ENCODE measurements around the gene CACNG6.

DNA sequence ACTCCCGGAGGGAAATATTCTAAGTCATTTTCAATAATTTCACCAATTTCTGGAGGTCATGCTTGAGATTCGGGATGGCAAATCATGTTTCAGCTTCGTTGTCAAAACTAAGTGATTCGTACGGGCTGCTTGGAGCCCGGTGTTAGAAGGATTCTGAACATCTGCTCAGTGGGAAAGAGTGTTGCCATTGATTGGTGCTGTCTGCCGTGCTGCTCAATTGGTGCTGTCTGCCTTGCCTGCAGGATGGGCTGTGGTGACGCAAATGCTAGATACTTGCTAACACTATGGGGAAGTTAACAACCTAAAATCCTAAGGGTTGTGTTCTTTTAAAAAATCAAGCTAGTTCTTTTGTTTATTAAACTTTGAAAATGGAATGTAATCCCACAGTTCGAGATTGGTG, 46.0 kb upstream of the CACNG6 start:
- TF ChIP-seq NR1H2 (CRISPR knock-in tag; IDR thresholded peaks at IDR 0.05): no peak
- no peak for TF ChIP-seq MXD4 (CRISPR knock-in tag; IDR thresholded peaks at IDR 0.05; ENCODE audit: borderline replicate concordance)
- TF ChIP-seq, protein P1, sequence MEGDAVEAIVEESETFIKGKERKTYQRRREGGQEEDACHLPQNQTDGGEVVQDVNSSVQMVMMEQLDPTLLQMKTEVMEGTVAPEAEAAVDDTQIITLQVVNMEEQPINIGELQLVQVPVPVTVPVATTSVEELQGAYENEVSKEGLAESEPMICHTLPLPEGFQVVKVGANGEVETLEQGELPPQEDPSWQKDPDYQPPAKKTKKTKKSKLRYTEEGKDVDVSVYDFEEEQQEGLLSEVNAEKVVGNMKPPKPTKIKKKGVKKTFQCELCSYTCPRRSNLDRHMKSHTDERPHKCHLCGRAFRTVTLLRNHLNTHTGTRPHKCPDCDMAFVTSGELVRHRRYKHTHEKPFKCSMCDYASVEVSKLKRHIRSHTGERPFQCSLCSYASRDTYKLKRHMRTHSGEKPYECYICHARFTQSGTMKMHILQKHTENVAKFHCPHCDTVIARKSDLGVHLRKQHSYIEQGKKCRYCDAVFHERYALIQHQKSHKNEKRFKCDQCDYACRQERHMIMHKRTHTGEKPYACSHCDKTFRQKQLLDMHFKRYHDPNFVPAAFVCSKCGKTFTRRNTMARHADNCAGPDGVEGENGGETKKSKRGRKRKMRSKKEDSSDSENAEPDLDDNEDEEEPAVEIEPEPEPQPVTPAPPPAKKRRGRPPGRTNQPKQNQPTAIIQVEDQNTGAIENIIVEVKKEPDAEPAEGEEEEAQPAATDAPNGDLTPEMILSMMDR (IDR thresholded peaks at IDR 0.05): no peak
- TF ChIP-seq, protein P2, sequence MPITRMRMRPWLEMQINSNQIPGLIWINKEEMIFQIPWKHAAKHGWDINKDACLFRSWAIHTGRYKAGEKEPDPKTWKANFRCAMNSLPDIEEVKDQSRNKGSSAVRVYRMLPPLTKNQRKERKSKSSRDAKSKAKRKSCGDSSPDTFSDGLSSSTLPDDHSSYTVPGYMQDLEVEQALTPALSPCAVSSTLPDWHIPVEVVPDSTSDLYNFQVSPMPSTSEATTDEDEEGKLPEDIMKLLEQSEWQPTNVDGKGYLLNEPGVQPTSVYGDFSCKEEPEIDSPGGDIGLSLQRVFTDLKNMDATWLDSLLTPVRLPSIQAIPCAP (CRISPR knock-in tag; IDR thresholded peaks at IDR 0.05): no peak
- TF ChIP-seq, protein P3, sequence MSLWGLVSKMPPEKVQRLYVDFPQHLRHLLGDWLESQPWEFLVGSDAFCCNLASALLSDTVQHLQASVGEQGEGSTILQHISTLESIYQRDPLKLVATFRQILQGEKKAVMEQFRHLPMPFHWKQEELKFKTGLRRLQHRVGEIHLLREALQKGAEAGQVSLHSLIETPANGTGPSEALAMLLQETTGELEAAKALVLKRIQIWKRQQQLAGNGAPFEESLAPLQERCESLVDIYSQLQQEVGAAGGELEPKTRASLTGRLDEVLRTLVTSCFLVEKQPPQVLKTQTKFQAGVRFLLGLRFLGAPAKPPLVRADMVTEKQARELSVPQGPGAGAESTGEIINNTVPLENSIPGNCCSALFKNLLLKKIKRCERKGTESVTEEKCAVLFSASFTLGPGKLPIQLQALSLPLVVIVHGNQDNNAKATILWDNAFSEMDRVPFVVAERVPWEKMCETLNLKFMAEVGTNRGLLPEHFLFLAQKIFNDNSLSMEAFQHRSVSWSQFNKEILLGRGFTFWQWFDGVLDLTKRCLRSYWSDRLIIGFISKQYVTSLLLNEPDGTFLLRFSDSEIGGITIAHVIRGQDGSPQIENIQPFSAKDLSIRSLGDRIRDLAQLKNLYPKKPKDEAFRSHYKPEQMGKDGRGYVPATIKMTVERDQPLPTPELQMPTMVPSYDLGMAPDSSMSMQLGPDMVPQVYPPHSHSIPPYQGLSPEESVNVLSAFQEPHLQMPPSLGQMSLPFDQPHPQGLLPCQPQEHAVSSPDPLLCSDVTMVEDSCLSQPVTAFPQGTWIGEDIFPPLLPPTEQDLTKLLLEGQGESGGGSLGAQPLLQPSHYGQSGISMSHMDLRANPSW (CRISPR knock-in tag; conservative IDR thresholded peaks at IDR 0.05; ENCODE audit: low read depth): no peak
- no peak for TF ChIP-seq CREB1 (CRISPR knock-in tag; IDR thresholded peaks at IDR 0.05)
- TF ChIP-seq, protein P4, sequence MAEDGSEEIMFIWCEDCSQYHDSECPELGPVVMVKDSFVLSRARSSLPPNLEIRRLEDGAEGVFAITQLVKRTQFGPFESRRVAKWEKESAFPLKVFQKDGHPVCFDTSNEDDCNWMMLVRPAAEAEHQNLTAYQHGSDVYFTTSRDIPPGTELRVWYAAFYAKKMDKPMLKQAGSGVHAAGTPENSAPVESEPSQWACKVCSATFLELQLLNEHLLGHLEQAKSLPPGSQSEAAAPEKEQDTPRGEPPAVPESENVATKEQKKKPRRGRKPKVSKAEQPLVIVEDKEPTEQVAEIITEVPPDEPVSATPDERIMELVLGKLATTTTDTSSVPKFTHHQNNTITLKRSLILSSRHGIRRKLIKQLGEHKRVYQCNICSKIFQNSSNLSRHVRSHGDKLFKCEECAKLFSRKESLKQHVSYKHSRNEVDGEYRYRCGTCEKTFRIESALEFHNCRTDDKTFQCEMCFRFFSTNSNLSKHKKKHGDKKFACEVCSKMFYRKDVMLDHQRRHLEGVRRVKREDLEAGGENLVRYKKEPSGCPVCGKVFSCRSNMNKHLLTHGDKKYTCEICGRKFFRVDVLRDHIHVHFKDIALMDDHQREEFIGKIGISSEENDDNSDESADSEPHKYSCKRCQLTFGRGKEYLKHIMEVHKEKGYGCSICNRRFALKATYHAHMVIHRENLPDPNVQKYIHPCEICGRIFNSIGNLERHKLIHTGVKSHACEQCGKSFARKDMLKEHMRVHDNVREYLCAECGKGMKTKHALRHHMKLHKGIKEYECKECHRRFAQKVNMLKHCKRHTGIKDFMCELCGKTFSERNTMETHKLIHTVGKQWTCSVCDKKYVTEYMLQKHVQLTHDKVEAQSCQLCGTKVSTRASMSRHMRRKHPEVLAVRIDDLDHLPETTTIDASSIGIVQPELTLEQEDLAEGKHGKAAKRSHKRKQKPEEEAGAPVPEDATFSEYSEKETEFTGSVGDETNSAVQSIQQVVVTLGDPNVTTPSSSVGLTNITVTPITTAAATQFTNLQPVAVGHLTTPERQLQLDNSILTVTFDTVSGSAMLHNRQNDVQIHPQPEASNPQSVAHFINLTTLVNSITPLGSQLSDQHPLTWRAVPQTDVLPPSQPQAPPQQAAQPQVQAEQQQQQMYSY (CRISPR knock-in tag; IDR thresholded peaks at IDR 0.05): no peak
- TF ChIP-seq, protein P5, sequence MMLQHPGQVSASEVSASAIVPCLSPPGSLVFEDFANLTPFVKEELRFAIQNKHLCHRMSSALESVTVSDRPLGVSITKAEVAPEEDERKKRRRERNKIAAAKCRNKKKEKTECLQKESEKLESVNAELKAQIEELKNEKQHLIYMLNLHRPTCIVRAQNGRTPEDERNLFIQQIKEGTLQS (CRISPR knock-in tag; conservative IDR thresholded peaks at IDR 0.05): no peak
- TF ChIP-seq, protein P6, sequence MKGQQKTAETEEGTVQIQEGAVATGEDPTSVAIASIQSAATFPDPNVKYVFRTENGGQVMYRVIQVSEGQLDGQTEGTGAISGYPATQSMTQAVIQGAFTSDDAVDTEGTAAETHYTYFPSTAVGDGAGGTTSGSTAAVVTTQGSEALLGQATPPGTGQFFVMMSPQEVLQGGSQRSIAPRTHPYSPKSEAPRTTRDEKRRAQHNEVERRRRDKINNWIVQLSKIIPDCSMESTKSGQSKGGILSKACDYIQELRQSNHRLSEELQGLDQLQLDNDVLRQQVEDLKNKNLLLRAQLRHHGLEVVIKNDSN (CRISPR knock-in tag; IDR thresholded peaks at IDR 0.05): no peak
- TF ChIP-seq, protein P7, sequence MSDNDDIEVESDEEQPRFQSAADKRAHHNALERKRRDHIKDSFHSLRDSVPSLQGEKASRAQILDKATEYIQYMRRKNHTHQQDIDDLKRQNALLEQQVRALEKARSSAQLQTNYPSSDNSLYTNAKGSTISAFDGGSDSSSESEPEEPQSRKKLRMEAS (CRISPR knock-in tag; IDR thresholded peaks at IDR 0.05): no peak; the same call in 1 of the 2 replicates
